Ramos (cell line): ENCODE results near the gene NANOS3.

ENCODE experiments used
- in situ Hi-C: fragments of 300-500 bp; cut with MboI; formaldehyde crosslinking; loops from one replicate; pipeline ENCODE4 v1.14.3; 2022; ENCODE audit warnings: low sequenced_read_pairs; ENCODE audit not compliant: unreplicated experiment

NANOS3 gene

DNA sequence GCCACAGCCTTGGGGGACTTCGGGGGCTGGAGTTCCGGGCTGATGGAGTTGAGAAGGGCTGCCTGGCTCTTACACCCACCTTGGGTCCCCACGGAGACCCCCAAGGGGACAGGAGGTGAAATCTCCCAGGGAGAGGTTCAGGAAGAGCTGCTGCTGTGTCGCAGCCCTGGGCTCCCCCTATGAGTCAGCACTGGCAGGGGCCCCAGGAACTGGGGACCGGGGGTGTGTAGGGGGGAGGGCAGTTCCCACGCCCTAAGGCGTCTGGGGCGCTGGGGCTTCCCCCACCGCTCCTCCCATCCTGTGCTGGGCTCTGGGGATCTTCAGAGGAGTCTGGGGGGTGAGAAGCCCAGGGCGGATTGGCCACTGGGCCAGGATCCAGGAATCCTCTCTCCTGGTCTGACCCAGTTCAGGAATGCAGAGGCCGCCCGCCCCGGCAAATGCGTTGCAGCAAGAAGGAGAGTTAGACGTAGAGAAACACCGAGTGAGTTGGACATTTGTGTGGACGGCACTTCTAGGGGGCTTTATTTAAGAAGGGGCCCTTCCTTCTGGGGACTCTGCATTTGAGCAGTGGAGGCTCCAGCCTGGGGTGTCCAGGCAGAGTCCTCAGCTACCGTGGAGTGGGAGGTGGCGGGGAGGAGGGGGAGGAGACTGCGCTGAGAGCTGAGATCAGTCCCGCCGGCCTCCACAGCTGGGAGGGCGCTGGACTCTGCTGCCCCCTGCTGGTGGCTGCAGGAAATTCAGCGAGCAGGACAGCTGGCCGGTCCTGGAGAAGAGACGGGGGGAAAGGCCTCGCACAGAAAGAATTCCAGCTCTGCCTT lies 15.0 kb upstream of the NANOS3 start:
- in situ Hi-C loops, result loop anchor here (5.0 kb wide), 2 partner anchors 80 to 260 kb away; no protein-coding TSS in a partner anchor

DNA sequence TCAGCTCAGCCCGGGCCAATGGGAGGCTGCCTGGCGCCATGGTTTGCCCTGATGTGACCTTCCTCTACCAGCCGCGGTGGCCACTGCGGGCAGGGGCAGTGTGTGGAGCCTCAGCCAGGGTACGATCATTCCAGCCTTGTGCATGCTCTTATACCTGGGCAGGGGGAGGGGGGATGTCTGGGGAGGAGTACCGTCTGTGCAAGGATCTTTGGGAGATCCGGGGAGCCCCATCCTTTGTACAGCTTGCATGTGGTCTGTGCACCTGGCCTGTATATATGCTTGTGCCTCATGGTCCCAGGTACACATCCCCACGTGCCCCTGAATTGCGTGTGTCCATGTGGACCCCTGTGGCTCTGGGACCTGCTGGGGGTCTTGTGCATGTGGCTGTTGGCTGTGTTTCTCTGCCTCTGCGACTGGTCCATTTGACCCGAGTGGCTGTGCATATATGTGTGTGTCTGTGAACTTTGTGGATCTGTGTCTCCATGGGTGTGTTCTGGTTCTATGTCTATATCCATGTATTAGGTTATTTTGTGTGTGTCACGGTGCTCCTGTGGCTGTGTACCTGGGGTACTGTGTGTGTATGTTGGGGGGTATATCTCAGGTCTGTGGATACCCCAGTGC lies 12.8 kb upstream of the NANOS3 start:
- in situ Hi-C loops, result loop anchor here (5.0 kb wide), 2 partner anchors 82 to 262 kb away; no protein-coding TSS in a partner anchor

DNA sequence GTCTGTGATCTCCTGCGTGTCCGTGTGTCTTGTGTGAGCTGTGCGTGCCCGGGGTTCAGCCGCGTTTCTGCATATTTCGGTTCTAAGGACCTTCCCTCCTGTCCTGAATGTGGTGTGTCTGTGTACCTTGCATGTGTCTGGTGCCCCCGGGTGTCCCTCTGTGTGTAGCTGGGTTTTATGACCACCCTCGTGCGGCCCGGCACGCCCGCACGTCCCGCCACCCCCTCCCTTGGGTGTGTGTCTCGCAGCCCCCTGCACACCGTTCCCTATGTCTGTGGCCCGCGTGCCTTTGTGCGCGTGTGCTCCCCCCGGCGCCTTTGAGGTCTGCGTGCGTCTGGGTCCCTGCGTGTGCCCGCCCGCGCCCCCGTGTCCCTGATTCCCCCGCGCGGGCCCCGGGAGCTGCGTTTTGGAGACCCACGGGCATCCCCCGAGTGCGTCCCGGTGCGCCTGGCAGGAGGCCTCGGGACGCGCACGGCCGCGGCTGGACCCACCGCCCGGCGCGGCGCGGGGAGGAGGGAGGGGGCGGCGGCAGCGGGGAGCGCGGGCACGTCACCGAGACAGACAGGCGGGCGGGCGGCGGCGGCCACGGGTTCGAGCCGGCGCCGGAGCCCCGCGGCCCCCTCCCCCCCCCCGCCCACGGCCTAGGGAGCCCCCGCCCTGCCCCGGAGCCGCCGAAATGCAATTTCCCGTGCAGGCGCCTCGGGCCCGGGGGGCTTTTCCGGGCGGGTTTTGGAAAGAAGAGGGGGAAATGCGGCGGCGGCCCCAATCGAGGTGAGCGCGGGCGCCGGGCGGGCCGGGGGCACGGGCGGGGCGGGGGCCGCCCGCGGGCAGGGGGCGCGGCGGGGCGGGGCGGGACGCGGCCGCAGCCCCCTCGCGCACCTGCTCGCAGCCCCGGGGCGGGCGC lies 12.0 kb upstream of the NANOS3 start:
- in situ Hi-C loops, result loop anchor here (5.0 kb wide), 2 partner anchors 83 to 263 kb away; no protein-coding TSS in a partner anchor

DNA sequence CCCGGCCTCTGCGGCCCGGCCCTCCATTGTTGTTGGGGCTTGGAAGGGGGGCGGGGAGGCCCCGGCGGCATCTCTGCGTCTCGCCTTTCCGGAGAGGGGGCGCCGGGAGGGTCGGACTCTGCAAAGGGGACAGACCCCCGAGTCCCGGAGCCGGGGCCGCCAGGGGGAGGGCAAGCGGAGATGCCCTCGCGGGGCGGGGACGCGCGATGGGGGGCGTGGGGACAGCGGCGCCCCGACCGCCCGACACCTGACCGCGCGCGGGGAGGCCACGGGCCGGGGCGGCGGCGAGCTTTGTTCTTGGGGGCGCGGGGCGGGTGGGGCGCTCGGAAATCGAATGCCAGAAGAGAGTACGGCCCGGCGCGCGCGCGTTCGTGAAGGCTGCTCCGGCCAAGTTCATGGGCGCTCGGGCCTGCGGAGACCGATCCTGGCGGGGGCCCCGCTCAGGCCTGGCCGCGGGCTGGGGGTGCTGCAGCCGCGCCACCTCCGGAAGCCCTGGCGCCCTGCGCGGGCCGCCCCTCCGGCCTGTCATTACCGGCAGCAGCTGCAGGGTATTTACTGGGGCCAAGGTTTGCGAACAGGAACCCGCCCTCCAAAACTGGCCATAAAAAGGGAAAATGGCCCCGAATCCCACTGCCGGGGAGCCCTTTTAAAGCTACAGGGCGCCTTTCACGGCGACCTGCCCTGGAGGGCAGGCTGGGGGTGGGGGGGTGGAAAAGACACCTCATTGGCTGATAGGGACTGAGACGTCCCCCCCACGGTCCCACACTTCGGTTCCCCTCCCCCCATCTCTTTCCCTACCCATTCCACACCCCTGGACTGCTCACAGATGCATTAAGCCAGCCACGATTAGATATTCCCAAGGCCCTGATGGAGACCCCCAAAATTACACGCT lies 11.1 kb upstream of the NANOS3 start:
- in situ Hi-C loops, result no loop called here

DNA sequence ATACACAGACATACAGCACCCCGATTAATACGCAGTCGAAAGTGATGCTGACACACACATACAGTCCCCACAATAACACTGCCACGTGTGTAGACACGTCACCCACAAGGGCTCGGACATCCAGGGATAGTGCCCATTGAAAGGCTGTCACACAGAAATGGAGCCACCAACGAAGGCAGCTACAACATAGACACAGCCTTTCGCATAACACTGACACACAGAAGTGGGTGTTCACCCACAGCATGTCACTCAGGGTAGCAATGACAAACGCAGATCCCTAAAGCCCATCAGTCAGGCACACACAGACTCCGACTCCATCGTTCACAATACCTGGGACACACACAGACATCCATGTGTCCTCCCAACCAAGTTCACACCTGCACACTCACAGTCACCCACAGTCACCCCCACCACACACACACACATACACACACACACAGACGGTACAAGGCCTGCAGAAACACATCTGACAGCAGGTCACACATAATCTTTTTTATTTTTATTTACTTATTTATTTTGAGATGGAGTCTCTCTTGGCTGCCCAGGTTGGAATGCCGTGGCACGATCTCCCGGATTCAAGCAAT lies 10.4 kb upstream of the NANOS3 start:
- in situ Hi-C loops, result no loop called here

DNA sequence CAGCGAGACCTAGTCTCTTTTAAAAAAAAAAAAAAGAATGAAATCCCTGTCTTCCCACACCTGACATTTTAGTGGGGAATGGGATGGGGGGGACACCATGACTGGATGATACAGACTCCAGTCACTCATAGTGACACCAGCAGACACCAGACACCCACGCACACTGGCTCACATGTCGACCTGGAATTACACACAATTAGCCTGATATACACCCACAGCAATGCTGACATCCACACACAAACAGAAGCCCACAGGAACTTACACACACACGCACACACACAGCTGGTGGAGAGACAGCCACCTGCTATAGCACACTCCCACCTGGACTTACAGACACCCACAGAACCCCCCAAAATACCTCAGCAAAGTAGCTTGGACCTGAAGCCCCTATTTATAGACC lies 8.3 kb upstream of the NANOS3 start:
- in situ Hi-C loops, result no loop called here

DNA sequence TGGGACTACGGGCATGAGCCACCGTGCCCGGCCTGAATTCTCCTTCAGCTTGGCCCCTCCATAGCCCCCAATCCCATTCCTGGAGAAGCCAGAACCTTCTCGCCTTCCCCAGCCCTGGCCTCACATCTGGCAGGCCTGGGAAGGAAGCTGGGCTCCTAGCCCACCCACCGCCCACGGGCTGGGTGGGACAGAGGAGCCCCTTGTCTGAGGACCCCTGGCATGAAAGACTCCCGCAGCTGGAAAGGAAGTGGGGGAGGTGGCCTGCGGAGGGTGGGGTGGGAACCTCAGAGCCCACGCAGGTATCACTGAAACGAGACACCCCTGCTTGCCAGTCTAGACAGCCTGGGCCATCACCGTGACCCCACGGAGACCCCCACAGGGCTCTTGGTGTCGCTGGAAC lies 7.7 kb upstream of the NANOS3 start:
- in situ Hi-C loops, result no loop called here

DNA sequence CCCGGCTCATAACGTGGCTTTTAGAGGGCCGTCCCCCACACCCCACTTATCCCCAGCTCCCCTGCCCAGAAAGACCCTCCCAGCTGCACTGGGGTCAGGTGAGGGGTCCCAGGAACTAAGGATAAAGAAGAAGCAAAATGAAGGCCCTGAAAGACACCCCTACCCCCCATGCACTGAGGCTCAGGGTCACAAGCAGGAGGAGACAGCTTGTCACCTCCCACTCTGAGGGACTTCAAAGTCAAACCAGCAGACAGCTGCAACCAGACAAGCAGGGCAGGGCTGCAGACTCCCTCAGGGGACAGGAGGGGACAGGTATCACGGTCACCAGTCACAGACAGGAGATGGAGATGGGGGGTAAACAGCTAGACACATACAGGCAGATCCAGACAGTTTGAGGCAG lies 6.1 kb upstream of the NANOS3 start:
- in situ Hi-C loops, result loop anchor here (10.0 kb wide), 1 partner anchor 596 kb away; no protein-coding TSS in a partner anchor

DNA sequence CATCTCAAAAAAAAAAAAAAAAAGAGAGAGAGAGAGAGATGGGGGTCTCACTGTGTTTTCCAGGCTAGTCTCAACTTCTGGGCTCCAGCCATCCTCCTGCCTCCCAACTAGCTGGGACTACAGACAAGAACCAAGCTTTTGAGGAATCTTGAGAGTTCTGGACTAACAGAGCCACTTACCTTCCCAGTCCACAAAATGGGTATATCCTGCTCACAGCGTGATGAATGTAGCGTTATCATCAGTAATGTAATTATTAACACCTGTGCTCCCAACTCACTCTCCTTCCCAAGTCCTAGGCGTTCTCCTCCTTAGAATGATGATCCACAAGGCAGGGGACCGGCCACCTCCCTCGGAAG lies 4.6 kb upstream of the NANOS3 start:
- in situ Hi-C loops, result loop anchor here (10.0 kb wide), 1 partner anchor 598 kb away; no protein-coding TSS in a partner anchor

DNA sequence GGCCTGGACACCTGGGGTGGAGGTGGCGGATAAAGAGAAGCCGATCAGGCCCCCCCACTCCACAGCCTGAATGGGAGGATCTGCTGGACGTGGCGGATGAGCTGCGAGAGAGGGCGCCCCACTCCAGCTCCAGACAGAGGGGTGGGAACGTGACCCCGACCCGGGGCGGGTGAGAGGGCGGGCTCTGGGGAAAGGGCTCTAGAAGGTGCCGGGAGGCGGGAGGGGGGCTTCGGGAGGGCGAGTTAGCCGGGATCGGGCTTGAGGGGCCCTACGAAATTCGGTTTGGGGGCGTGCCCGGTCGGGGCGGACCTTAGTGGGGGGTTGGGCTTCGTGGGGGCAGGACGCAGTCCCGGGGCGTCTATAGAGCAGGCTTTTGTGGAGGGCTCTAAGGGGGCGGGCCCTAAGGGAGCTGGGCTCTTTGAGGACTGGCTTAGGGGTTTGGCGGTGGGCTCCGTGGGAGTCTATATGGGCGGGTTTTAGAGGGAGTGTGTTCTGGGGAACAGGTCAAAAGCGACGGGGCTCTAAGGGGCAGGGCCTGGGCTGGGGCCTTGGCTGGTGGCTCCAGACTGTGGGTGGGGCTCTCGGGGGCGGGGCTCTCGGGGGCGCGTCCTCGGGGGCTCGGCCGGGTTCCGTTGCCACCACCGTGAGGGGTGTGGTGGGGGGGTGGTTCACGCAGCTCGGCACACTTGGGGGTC lies 4.1 kb upstream of the NANOS3 start:
- in situ Hi-C loops, result loop anchor here (10.0 kb wide), 1 partner anchor 598 kb away; no protein-coding TSS in a partner anchor

DNA sequence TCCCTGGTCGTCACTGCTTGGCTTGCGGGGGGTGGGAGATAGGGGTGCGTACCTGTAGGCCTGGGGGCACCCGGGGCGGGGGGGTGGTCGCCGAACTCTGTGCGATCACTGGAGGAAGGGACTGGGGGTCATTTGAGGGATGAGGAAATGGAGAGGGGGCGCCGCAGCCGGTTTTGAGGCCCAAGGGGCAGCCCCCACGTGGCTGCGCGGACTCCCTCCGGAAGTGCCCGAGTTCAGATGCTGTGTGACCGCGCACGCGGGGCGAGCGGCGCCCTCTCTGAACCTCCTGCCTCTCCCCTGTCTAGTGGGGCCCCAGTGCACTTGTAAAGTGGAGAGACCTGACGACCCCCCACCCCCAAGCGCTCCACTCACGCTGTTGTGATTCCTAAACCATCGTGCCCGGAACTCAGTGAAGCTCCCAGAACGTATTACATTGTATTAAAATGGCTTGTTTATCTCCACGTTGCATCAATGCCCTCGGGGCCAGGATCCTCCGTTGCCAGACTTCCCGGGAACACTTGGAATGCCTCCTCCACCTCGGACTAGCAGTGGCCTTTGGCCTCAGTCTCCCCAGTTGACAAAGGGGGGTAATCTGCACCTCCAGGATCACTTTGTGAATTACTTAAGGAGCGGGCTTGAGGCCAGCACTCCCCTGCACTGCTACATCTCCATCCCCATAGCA lies 3.0 kb upstream of the NANOS3 start:
- in situ Hi-C loops, result loop anchor here (10.0 kb wide), 1 partner anchor 599 kb away; no protein-coding TSS in a partner anchor

DNA sequence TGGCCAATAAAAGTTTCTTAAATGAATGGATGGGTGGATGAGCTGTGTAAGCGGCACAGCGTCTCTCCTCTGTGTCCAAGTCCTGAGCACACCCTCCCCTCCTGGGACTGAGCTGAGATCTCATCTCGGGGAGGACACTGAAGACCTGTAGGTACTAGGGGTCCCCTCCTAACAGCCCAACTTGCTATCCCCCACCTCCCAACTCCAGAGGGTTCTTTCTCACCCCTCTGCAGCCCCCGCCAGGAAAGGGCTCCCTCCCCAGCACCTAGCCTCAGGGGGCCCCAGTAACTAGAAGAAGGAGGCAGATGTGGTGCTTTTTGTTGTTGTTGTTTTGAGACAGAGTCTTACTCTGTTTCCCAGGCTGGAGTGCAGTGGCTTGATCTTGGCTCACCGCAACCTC lies 1.1 kb upstream of the NANOS3 start:
- in situ Hi-C loops, result loop anchor here (10.0 kb wide), 1 partner anchor 601 kb away; no protein-coding TSS in a partner anchor

DNA sequence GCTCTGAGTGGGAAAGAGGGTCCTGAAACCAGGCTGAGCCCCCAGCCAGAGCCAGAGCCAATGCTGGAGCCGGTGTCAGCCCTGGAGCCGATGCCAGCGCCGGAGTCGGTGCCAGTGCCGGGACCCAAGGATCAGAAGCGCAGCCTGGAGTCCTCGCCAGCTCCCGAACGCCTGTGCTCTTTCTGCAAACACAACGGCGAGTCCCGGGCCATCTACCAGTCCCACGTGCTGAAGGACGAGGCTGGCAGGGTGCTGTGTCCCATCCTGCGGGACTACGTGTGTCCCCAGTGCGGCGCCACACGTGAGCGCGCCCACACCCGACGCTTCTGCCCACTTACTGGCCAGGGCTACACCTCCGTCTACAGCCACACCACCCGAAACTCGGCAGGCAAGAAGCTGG lies 369 bp downstream of the NANOS3 start:
- in situ Hi-C loops, result loop anchor here (10.0 kb wide), 1 partner anchor 603 kb away; no protein-coding TSS in a partner anchor

DNA sequence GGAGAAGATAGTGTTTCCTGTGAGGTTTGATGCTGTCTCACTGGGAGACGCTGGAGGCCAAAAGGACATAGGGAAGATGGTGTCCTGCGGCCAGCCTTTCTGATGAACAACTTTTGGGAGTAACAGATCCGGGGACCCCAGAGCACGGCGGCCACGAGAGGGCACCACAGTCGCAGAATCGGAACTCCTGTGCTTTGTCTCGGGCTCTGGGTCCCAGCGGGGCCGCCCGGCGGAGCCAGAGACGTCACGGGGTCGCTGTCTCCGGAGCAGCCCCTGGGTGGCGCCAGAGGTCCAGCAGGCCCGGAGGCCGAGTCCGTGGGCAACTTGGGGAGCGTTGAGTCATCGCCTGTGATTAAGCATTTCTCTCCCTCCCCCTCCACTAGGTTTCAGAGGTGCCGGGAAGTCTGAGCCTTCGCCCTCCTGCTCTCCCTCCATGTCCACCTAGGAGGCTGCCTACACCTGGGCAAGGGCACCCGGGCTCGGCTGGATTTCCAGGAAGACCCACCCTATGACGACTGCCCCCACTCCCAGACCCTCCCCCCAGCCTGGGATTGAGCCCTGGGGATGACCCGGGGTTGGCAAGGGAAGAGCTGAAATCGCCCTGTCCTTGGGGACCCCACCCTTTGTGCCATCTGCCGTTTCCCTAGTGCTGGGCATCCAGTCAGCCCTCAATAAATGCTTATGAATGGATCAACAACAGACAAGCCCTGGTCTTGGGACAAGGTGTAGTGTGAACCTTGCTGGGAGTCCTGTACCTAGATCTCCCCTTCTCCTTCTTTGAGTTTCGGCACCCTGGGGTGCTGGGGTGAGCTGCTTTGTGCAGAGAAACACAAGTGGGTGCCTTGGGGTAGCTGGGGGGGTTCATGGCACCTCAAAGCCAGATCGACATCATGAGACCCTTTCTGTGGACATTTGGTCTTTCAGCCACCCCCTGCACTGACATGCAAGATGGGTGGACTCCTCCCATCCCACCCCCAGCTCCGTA lies 3.4 kb downstream of the NANOS3 start:
- in situ Hi-C loops, result loop anchor here (5.0 kb wide), 1 partner anchor 192 kb away; the partner anchor contains the start of gene MISP3

DNA sequence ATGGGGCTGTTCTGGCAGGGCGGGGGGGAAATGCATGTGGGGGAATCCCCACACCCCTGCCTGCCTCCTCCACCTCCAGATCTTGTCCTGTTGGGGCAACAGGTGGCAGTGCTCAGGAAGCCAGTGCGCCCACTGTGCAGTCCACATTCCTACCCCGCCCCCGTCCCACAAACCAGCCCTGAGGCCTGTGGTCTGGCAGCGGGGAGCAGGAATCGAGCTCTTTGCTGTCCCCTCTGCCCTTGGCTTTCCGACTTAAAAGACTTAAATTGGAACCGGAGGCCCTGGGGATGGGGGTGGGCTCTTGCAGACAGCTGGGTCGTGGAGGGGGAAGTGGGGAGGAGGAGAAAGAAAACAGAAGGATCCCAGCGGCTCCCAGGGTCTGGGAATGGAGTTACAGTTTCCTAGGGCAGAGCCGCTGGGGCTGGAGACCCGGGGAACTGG lies 4.3 kb downstream of the NANOS3 start:
- in situ Hi-C loops, result loop anchor here (5.0 kb wide), 1 partner anchor 191 kb away; the partner anchor contains the start of gene MISP3

DNA sequence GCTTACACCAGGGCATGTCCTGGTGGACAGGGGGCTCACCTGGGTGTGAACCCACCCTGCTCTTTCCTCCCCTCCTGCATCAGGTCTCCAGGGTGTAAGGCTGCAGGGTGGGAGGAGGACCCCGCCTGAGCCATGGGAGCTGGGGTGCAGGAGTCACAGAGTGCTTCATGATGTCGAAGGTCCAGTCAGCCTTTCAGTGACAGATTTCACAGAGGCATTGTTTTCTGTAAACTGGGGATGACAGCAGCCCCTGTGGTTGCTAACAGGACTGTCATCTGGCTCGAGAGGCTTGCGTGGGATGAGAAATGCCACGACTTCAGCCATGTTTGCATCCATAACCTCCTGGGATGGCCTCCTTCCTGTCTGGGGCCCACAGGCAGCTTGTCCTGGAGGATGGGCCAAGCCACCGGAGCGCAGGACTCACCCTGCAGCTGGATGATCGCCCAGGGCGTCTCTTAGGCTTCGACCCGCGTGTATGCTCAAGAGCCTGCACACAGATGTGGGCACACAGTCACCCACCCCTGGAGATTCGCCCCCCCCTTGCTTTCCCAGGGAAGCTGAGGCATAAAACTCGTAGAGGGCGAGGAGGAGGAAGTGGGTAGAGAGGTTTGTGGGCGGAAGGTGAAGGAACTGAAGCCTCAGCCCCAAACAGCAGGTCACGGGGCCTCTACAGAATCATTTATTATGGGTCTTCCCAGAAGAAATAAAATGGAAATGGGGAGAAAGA lies 4.9 kb downstream of the NANOS3 start:
- in situ Hi-C loops, result loop anchor here (5.0 kb wide), 1 partner anchor 190 kb away; the partner anchor contains the start of gene MISP3
